Glutamatergic neuron (in vitro differentiated cells): Measurements from ENCODE around the gene CAT. TPM values are rescaled to one million over a fixed set of nuclear protein-coding genes. Genes with fewer than 3 reads are reported as not detected.

Experiments used
- DNase-seq: peaks from one replicate; pipeline ENCODE4 v3.0.0; 2022
- H3K27ac Mint-ChIP-seq: one replicate; pipeline ENCODE4 v1.8.0; 2020; ENCODE audit warnings: mild to moderate bottlenecking, mixed read lengths, inconsistent platforms; ENCODE audit not compliant: unreplicated experiment
- H3K27me3 Mint-ChIP-seq: one replicate; pipeline ENCODE4 v1.8.0; 2020; ENCODE audit warnings: mild to moderate bottlenecking, moderate library complexity, mixed read lengths, inconsistent platforms; ENCODE audit not compliant: unreplicated experiment
- H3K36me3 Mint-ChIP-seq: one replicate; pipeline ENCODE4 v1.8.0; 2020; ENCODE audit warnings: mild to moderate bottlenecking, mixed read lengths, inconsistent platforms; ENCODE audit not compliant: unreplicated experiment
- H3K4me1 Mint-ChIP-seq: one replicate; pipeline ENCODE4 v1.8.0; 2020; ENCODE audit warnings: mild to moderate bottlenecking, low read depth, mixed read lengths, inconsistent platforms; ENCODE audit not compliant: unreplicated experiment
- H3K4me3 Mint-ChIP-seq: one replicate; pipeline ENCODE4 v1.8.0; 2020; ENCODE audit warnings: mild to moderate bottlenecking, mixed read lengths, inconsistent platforms; ENCODE audit not compliant: unreplicated experiment
- H3K9me3 Mint-ChIP-seq: one replicate; pipeline ENCODE4 v1.8.0; 2020; ENCODE audit warnings: mild to moderate bottlenecking, moderate library complexity, mixed read lengths, inconsistent platforms; ENCODE audit not compliant: unreplicated experiment
- total RNA-seq: library from RNA; stranded (reverse); fragmentation: NEBNext Ultra II Directional; extraction: Animal tissue kit (Norgen Biotek cat#: 25700); gene quantifications from one replicate; pipeline ENCODE4 v1.2.1, GENCODE V29; 2021; ENCODE audit not compliant: unreplicated experiment
- TF ChIP-seq, protein P1 (sequence below): fragments of 200-600 bp; sonication (generic); IDR thresholded peaks from one replicate; pipeline ENCODE4 v1.5.0; 2021; ENCODE audit not compliant: partially characterized antibody, unreplicated experiment

The CAT gene
- total RNA-seq, 1 donor from 2014 or later: 22.9 TPM

DNA sequence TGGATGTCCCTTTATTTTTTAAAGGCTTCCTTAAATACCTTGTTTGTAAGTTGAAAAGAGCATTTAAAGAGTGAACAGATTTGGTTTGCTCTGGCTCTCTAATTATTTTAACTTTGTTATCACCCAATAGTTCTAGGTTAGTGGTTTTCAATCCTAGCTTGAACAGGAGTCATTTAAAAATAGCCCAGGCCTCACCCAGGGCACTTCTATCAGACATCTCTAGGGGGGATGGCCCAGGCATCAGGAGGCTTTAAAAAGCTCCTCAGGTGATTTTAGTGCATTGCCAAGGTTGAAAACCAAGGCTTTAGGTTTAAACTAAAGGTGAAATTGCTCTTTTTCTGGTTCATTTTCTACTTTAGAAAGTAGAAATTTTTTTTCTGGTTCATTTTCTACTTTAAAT, 8.3 kb downstream of the CAT start:
- no peak for DNase-seq
- Mint-ChIP-seq H3K27me3 (no peaks in the 10 kb centered on the region), H3K4me3 (no peak overlapping the region), H3K27ac (no peak overlapping the region), H3K4me1 (peaks cover 8% of the 10 kb centered on the region), H3K36me3 (no peaks in the 10 kb centered on the region), H3K9me3 (no peaks in the 10 kb centered on the region)
- TF ChIP-seq, protein P1, sequence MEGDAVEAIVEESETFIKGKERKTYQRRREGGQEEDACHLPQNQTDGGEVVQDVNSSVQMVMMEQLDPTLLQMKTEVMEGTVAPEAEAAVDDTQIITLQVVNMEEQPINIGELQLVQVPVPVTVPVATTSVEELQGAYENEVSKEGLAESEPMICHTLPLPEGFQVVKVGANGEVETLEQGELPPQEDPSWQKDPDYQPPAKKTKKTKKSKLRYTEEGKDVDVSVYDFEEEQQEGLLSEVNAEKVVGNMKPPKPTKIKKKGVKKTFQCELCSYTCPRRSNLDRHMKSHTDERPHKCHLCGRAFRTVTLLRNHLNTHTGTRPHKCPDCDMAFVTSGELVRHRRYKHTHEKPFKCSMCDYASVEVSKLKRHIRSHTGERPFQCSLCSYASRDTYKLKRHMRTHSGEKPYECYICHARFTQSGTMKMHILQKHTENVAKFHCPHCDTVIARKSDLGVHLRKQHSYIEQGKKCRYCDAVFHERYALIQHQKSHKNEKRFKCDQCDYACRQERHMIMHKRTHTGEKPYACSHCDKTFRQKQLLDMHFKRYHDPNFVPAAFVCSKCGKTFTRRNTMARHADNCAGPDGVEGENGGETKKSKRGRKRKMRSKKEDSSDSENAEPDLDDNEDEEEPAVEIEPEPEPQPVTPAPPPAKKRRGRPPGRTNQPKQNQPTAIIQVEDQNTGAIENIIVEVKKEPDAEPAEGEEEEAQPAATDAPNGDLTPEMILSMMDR: no peak

DNA sequence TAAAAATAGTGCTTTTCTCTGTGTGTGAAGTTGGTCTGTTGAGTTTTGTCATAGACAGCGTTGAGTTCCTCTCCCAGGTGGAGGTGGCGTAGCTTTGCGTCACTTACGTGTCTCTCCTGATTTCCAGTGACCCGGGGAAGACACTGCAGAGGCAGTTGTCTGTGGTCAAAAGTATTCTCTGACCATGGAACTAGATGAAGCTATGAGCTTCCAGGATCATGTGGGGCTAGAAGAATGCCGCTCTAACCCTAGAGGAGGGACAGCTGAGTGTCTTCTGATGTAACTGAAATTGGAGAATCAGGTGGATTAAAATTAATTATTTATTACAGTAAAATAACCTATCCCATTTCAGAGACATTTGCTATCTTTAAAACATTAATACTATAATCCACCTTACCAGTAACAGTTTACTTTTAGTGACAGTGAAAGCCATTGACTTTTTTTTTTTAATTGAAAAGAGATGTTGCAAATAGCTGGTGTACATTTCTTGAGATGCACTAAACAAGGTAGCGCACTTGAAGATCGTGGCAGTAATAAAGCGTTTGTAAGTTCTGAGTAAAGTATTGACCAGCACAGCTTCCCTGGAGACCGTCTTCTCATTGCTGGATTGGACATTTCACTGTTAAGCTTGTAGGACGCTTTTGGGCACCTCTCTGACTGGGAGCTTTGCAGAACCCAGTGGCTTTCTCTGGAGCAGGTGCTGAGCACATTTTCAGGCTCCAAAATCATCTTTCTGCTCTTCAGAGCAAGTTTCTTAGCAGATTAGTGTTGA, 9.7 kb downstream of the CAT start:
- H3K9me3 Mint-ChIP-seq: no peaks in the 10 kb centered on the region
- H3K27me3 Mint-ChIP-seq: no peaks in the 10 kb centered on the region
- no peak overlapping the region for H3K27ac Mint-ChIP-seq
- no peak for DNase-seq
- peaks cover 8% of the 10 kb centered on the region for H3K4me1 Mint-ChIP-seq
- TF ChIP-seq, protein P1: no peak
- no peak overlapping the region for H3K4me3 Mint-ChIP-seq
- H3K36me3 Mint-ChIP-seq: no peaks in the 10 kb centered on the region

DNA sequence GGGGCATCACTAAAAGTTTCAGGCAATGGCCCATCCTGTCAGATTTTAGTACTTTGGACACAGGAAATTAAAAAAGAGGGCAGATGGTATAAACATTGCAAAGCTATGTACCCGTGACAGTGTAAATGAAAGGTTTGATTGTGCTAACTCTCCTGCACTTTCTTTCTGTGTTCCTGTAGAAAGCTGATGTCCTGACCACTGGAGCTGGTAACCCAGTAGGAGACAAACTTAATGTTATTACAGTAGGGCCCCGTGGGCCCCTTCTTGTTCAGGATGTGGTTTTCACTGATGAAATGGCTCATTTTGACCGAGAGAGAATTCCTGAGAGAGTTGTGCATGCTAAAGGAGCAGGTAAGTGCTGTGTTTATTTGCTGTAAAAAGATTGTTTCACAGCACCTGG, 10.3 kb downstream of the CAT start:
- TF ChIP-seq, protein P1: no peak
- H3K27me3 Mint-ChIP-seq: no peaks in the 10 kb centered on the region
- H3K36me3 Mint-ChIP-seq: no peaks in the 10 kb centered on the region
- no peak overlapping the region for H3K27ac Mint-ChIP-seq
- peaks cover 8% of the 10 kb centered on the region for H3K4me1 Mint-ChIP-seq
- no peak overlapping the region for H3K4me3 Mint-ChIP-seq
- H3K9me3 Mint-ChIP-seq: no peaks in the 10 kb centered on the region
- no peak for DNase-seq

DNA sequence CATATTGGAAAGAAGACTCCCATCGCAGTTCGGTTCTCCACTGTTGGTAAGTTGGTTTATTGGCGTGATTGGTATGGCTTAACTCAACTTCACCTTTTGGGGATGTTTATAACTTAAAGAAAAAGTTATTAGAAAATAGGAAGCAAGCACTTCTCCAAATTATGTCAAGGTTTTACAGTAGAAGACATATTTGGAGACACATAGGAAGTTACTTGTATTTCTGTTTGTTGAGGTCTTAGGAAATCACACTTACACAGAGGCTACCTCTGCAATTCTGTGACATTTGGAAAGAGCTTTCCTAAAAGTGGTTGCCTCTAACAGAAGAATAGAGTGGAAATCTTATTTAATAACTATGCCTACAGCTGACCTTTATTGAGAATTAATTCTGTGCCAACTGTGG, 12.3 kb downstream of the CAT start:
- H3K4me1 Mint-ChIP-seq: peaks cover 8% of the 10 kb centered on the region
- no peak overlapping the region for H3K27ac Mint-ChIP-seq
- no peak for DNase-seq
- no peaks in the 10 kb centered on the region for H3K27me3 Mint-ChIP-seq
- H3K36me3 Mint-ChIP-seq: no peaks in the 10 kb centered on the region
- no peak overlapping the region for H3K4me3 Mint-ChIP-seq
- H3K9me3 Mint-ChIP-seq: no peaks in the 10 kb centered on the region
- TF ChIP-seq, protein P1: no peak

DNA sequence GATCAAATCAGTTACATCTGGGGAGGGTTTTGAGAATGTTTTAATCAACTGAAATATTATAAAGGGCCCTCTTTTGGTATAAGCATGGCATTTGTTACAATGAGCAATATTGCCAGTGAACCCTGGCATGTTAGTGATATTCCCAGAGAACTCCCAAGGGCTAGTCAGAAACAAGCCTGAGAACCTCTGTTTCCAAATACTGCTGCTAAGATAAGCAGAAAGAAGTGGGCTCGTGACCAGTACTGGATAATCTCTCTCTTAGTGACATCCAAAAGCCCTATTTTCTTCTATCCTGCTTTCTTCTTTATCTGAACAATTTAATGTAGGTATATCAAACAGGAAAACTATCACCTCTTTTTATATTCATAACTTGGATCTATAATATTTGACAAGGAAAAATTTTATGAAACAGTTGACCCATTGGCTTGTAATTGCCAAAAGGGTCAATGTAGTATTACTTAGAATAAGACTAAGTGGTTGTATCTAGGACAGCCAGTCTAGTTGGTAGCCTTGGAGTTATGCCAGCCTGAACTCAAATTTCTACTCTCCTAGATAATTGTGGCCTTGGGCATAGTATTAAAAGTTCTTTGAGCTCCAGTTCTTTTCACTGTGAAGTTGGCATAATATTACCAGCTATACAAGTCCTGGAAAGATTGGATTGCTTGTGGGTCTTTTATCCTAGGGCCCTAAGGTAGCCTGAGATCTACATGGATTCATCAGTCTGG, 15.7 kb downstream of the CAT start:
- Mint-ChIP-seq H3K27ac (no peak overlapping the region), H3K36me3 (peaks cover 9% of the 10 kb centered on the region), H3K4me3 (no peak overlapping the region), H3K9me3 (peaks cover 1% of the 10 kb centered on the region), H3K27me3 (no peaks in the 10 kb centered on the region), H3K4me1 (no peaks in the 10 kb centered on the region)
- DNase-seq: no peak
- TF ChIP-seq, protein P1: no peak
